IMR-90 (cell line): ENCODE measurements around the gene IL20RA.

ENCODE experiments used
- CEBPB ChIP-seq: IDR thresholded peaks from 2 replicates; pipeline ENCODE4 v1.6.1; 2012; ENCODE audit warnings: low read depth, low read length, improper control_type of control experiment
- CHD1 ChIP-seq: IDR thresholded peaks from 2 replicates; pipeline ENCODE4 v1.6.1; 2012; ENCODE audit warnings: low read depth, low read length, improper control_type of control experiment
- CTCF ChIP-seq: conservative IDR thresholded peaks from 2 replicates; pipeline ENCODE4 v1.5.1; 2012; ENCODE audit warnings: mild to moderate bottlenecking, low read depth, low read length, improper control_type of control experiment
- FOS ChIP-seq: fragments of 150-350 bp; IDR thresholded peaks from 2 replicates; pipeline ENCODE4 v1.6.1; 2016; ENCODE audit warnings: low read depth, low read length
- MAFK ChIP-seq: IDR thresholded peaks from 2 replicates; pipeline ENCODE4 v1.6.1; 2012; ENCODE audit warnings: low read depth, low read length, improper control_type of control experiment
- MAZ ChIP-seq: IDR thresholded peaks from 2 replicates; pipeline ENCODE4 v1.6.1; 2012; ENCODE audit warnings: low read depth, mild to moderate bottlenecking, low read length, improper control_type of control experiment, moderate library complexity, borderline replicate concordance
- POLR2A ChIP-seq: IDR thresholded peaks from 2 replicates; pipeline ENCODE4 v1.6.1; 2012; ENCODE audit warnings: mild to moderate bottlenecking, low read depth, low read length
- RAD21 ChIP-seq: IDR thresholded peaks from 2 replicates; pipeline ENCODE4 v1.6.1; 2012; ENCODE audit warnings: low read length, improper control_type of control experiment
- RCOR1 ChIP-seq: IDR thresholded peaks from 2 replicates; pipeline ENCODE4 v1.6.1; 2012; ENCODE audit warnings: mild to moderate bottlenecking, low read length, improper control_type of control experiment; ENCODE audit not compliant: insufficient replicate concordance
- RFX5 ChIP-seq: IDR thresholded peaks from 2 replicates; pipeline ENCODE4 v1.8.0; 2012; ENCODE audit warnings: low read depth, mild to moderate bottlenecking, low read length, moderate library complexity
- SMC3 ChIP-seq: fragments of 150-350 bp; IDR thresholded peaks from 2 replicates; pipeline ENCODE4 v1.6.1; 2016; ENCODE audit warnings: low read depth, mild to moderate bottlenecking, antibody characterized with exemption, low read length, moderate library complexity
- USF2 ChIP-seq: fragments of 150-350 bp; IDR thresholded peaks from 2 replicates; pipeline ENCODE4 v1.6.1; 2017; ENCODE audit warnings: mild to moderate bottlenecking, antibody characterized with exemption, low read length, low read depth

DNA sequence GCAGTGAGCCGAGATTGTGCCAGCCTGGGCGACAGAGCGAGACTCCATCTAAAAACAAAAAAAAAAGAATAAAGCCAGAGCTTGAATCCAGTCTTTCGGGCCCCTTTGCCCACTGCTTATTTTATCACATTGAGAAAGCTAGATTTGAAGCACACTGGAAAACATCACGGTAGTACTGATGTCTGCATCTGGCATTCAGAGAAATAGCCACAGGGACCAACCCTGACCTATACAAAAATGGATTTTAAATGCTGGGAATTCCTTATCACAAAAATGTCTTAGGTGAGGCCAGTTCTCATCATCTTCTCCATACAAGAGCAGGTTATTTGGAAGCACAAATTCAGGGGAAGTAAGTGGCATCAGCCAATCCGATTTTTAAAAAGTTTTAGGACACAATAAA, 73.2 kb downstream of the IL20RA start:
- no peak for TF ChIP-seq CTCF
- no peak for TF ChIP-seq MAFK
- TF ChIP-seq POLR2A = no peak
- no peak for TF ChIP-seq CHD1
- TF ChIP-seq MAZ = no peak
- no peak for TF ChIP-seq USF2
- TF ChIP-seq SMC3 = no peak
- no peak for TF ChIP-seq RFX5
- no peak for TF ChIP-seq RCOR1
- TF ChIP-seq CEBPB = no peak
- no peak for TF ChIP-seq RAD21
- TF ChIP-seq FOS = no peak
